Activated gamma-delta T cell treated with Interleukin-2 at 50 U/mL for 16 hours (primary cell): ENCODE data around the gene NEURL1.
"Not testable (repeated sequence)": the region's sequence is repeated elsewhere in the genome, so short reads cannot be mapped to it uniquely, and the experiment has no call there.

Experiments
- DNase-seq: peaks from one replicate; pipeline ENCODE4 v3.0.0-alpha.2; 2020

NEURL1 gene

GRCh38 chr10:103495321-103495720, 1.8 kb downstream of the NEURL1 start:
- DNase-seq, result no peak

- no peak for DNase-seq
Observed at GRCh38 chr10:103497161-103497915, 3.8 kb downstream of the NEURL1 start.

- DNase-seq, result no peak
Observed at GRCh38 chr10:103498936-103499638, 5.6 kb downstream of the NEURL1 start.

- DNase-seq, result no peak
Observed at GRCh38 chr10:103499881-103500280, 6.4 kb downstream of the NEURL1 start.

- DNase-seq, result no peak
Observed at GRCh38 chr10:103500481-103500880, 7.0 kb downstream of the NEURL1 start.

- DNase-seq, result no peak
Observed at GRCh38 chr10:103501186-103501585, 7.7 kb downstream of the NEURL1 start.

GRCh38 chr10:103502849-103503660, 9.6 kb downstream of the NEURL1 start:
- DNase-seq, result no peak

GRCh38 chr10:103503777-103504176, 10.3 kb downstream of the NEURL1 start:
- not testable (repeated sequence) for DNase-seq

- DNase-seq, result peak; percentile 30
Observed at GRCh38 chr10:103504181-103504783, 10.8 kb downstream of the NEURL1 start.

GRCh38 chr10:103506061-103506460, 12.6 kb downstream of the NEURL1 start:
- DNase-seq, result no peak

- no peak for DNase-seq
Observed at GRCh38 chr10:103507235-103508191, 14.0 kb downstream of the NEURL1 start.

GRCh38 chr10:103510046-103510685, 16.7 kb downstream of the NEURL1 start:
- DNase-seq, result no peak

GRCh38 chr10:103510791-103511752, 17.6 kb downstream of the NEURL1 start:
- DNase-seq, result no peak

GRCh38 chr10:103512166-103512565, 18.7 kb downstream of the NEURL1 start:
- no peak for DNase-seq

- no peak for DNase-seq
Observed at GRCh38 chr10:103512591-103513379, 19.3 kb downstream of the NEURL1 start.

- no peak for DNase-seq
Observed at GRCh38 chr10:103513380-103514060, 20.0 kb downstream of the NEURL1 start.

- DNase-seq, result no peak
Observed at GRCh38 chr10:103514244-103514643, 20.7 kb downstream of the NEURL1 start.

- DNase-seq, result no peak
Observed at GRCh38 chr10:103517234-103518085, 24.0 kb downstream of the NEURL1 start.
